Heart left ventricle (tissue), 16 donors: ENCODE data around the gene L3MBTL1. TPM values are rescaled to one million over a fixed set of nuclear protein-coding genes. Genes with fewer than 3 reads are reported as not detected.

Source experiments
- ATAC-seq, 4 donors: fragments of 200-7000 bp; cut with Tn5 transposase; one replicate each; pipeline ENCODE4 v1.9.1; 2020 to 2022; ENCODE audit warnings: moderate library complexity in 4 of 4, mild to moderate bottlenecking in 3 of 4, moderate number of reproducible peaks in 1 of 4
- DNase-seq, 5 donors: peaks; one replicate each; pipeline ENCODE4 v3.0.0-alpha.2; 2020
- H3K27ac ChIP-seq, 12 donors: fragments of 200-600 bp; sonication (generic) in 4 of 12; one replicate each; pipeline versions ENCODE4 v1.5.0 to v1.8.0; 2016 to 2022; ENCODE audit warnings: mild to moderate bottlenecking in 2 of 12
- H3K27me3 ChIP-seq, 9 donors: fragments of 200-600 bp; sonication (generic) in 2 of 9; one replicate each; pipeline versions ENCODE4 v1.5.1 to v1.8.0; 2016 to 2022; ENCODE audit warnings: mild to moderate bottlenecking in 3 of 9
- H3K36me3 ChIP-seq, 9 donors: fragments of 200-600 bp; sonication (generic) in 2 of 9; one replicate each; pipeline versions ENCODE4 v1.5.0 to v1.8.0; 2018 to 2022; ENCODE audit warnings: mild to moderate bottlenecking in 2 of 9
- H3K4me1 ChIP-seq, 12 donors: fragments of 200-600 bp; sonication (generic) in 4 of 12; one replicate each; pipeline versions ENCODE4 v1.5.0 to v1.8.0; 2016 to 2022; ENCODE audit warnings: mild to moderate bottlenecking in 3 of 12
- H3K4me3 ChIP-seq, 12 donors: fragments of 200-600 bp; sonication (generic) in 4 of 12; one replicate each; pipeline versions ENCODE4 v1.5.0 to v1.8.0; 2017 to 2022; ENCODE audit warnings: mild to moderate bottlenecking in 9 of 12, moderate library complexity in 4 of 12
- H3K9me3 ChIP-seq, 12 donors: fragments of 200-600 bp; sonication (generic) in 4 of 12; one replicate each; pipeline versions ENCODE4 v1.5.0 to v1.8.0; 2016 to 2022; ENCODE audit warnings: mild to moderate bottlenecking in 1 of 12
- POLR2A ChIP-seq, 2 donors: fragments of 450-650 bp; IDR thresholded peaks; one replicate each; pipeline ENCODE4 v1.6.1; 2017; ENCODE audit warnings: antibody characterized with exemption in 2 of 2, mild to moderate bottlenecking in 2 of 2, moderate library complexity in 2 of 2
- whole genome bisulfite sequencing, 4 donors: extraction: QIAGEN DNeasy Blood & Tissue Kit in 2 of 4; methylation state at CpG; one replicate each; pipeline versions ENCODE4 v1.1.5 to v1.1.7; 2013 to 2018; 5-methylcytosine and 5-hydroxymethylcytosine counted together
- intact Hi-C, 10 donors: fragments of 100-400 bp; cut with DNase I; formaldehyde crosslinking; loops; one replicate each; pipeline versions ENCODE4 v1.11.1 to v1.14.2; 2022
- polyA plus RNA-seq, 2 donors: library from polyadenylated mRNA; stranded (reverse); fragments of 200-250 nt; gene quantifications; one replicate each; pipeline ENCODE4 v1.2.3, GENCODE V29; 2013
- total RNA-seq, 9 donors: library from RNA; depleted of rRNA in 2 of 9; stranded (reverse); fragments of >200 nt in 2 of 9; fragmentation: NEBNext Ultra II Directional in 3 of 9; extraction: Animal tissue kit (Norgen Biotek cat#: 25700) in 3 of 9; gene quantifications; one replicate each; pipeline versions ENCODE4 v1.1.0 to v1.2.4, GENCODE V29; 2016 to 2023
- TF ChIP-seq, protein P1 (sequence below), 12 donors: fragments of 200-600 bp; sonication (generic) in 4 of 12; IDR thresholded peaks; one replicate each; pipeline versions ENCODE4 v1.5.0 to v1.8.0; 2018 to 2022; ENCODE audit warnings: antibody characterized with exemption in 12 of 12, mild to moderate bottlenecking in 5 of 12
- donor health status: ischemic (EF 13 %, LVEDD 7.1; RV severe dilation, severe dysfunction).
- donor health status: healthy with polysubstance abuse.
- donor health status: DM: no; HTN: yes; CAD: no.
- donor health status: DM: no; HTN: no; CAD: no.
- donor health status: ischemic (EF 25% LVEDD 6.9; RV normal size, moderate dysfunction).
- donor health status: ischemic (EF 25% LVEDD 5.7; RV mildly dilated, moderate dysfunction).
- donor health status: healthy.
- donor health status: DM: yes; HTN: yes; CAD: no.
- donor health status: ischemic (EF 35%, LVEDD 5.7; RV mildly dilated, moderate dysfunction).
- donor health status: nonischemic (EF 11% LVEDD 7.7; RV severe dilation, severe dysfunction).
- donor health status: DM: yes; HTN: yes; CAD: no.
- donor health status: PGD.
- donor health status: ischemic (EF 29% LVEDD 5.4; RV normal size, mild dysfunction).
- donor health status: nonischemic (EF 23%, LVEDD 6.1; RV moderate dilation, normal function).

The L3MBTL1 gene
- total and polyA plus RNA-seq, 11 donors: 1.3 to 6.9 (median 3.8) TPM

DNA sequence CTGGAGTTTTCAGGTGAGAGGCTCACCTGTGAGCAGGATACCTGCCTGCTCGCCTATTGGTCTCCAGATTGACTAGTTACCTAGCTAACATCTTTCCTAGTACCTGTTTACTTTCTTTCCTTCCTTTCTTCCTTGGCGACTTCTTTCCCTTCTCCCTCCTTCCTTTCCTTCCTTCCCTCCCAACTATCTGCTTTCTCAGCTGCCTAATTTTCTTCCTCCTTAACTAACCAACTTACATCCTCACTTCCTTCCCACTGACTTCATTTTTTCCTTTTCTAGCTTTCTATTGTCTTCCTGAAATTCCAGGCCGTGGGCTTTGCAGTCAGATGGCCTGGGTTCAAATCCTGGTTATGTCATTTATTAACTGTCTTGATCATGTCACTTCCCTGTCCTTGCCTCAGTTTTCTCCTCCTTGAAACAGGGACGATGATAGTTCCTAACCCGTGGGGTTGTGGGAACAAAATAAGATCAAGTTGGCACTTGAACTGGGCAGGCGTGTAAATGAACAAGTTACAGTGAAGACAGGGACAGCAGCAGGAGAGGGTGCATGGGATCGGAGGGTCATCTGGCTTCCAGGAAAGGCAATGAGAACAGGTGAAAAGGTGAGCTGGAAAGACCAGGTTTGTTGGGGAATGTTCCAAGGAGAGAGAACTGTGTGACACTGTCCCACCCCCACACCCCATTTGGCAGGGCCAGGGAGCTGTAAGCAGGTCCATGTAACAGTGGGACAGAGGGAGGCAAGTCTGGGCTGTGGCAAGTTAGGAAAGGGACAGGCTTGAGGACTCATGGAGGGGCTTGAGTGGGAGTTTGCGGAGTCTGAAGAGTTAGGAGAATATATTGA is 51.9 kb downstream of the L3MBTL1 start:
- H3K27ac ChIP-seq: no peak overlapping the region
- no peak for ATAC-seq
- TF ChIP-seq, protein P1, sequence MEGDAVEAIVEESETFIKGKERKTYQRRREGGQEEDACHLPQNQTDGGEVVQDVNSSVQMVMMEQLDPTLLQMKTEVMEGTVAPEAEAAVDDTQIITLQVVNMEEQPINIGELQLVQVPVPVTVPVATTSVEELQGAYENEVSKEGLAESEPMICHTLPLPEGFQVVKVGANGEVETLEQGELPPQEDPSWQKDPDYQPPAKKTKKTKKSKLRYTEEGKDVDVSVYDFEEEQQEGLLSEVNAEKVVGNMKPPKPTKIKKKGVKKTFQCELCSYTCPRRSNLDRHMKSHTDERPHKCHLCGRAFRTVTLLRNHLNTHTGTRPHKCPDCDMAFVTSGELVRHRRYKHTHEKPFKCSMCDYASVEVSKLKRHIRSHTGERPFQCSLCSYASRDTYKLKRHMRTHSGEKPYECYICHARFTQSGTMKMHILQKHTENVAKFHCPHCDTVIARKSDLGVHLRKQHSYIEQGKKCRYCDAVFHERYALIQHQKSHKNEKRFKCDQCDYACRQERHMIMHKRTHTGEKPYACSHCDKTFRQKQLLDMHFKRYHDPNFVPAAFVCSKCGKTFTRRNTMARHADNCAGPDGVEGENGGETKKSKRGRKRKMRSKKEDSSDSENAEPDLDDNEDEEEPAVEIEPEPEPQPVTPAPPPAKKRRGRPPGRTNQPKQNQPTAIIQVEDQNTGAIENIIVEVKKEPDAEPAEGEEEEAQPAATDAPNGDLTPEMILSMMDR (IDR thresholded peaks at IDR 0.05): no peak
- no peak for TF ChIP-seq POLR2A (IDR thresholded peaks at IDR 0.05)
- no peaks in the 10 kb centered on the region for H3K27me3 ChIP-seq
- no peak for DNase-seq
- H3K4me3 ChIP-seq: no peak overlapping the region
- peaks cover 0 to 3% (median 0%) of the 10 kb centered on the region in 12 donors for H3K4me1 ChIP-seq
- intact Hi-C loops: no loop called here
- no peaks in the 10 kb centered on the region for H3K36me3 ChIP-seq
- no peaks in the 10 kb centered on the region for H3K9me3 ChIP-seq
- 81 to 83% (median 81%) methylated on average over 8 of the region's 8 CpGs for WGBS, 4 donors

DNA sequence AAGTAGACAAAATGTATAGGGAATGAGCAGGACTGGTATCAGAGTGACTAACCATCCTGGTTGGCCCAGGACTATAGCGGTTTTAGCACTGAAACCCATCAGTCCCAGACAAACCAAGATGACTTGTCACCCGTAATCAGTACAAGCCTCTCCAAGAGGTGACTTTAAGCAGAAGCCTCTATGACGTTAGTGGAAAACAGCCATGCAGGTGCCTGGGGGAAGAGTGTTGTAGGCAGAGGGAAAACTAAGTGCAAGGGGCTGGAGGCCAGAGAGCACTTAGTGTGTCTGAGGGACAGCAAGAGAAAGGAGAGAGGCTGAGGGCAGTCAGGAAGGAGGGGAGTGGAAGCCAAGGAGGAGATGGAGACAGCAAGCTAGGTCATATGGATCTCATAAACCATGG is 53.5 kb downstream of the L3MBTL1 start:
- H3K36me3 ChIP-seq: no peaks in the 10 kb centered on the region
- DNase-seq: no peak
- WGBS, 4 donors: 69 to 88% (median 77%) methylated on average over 3 of the region's 3 CpGs
- ATAC-seq: no peak
- TF ChIP-seq, protein P1 (IDR thresholded peaks at IDR 0.05): no peak
- TF ChIP-seq POLR2A (IDR thresholded peaks at IDR 0.05): no peak
- no peak overlapping the region for H3K4me3 ChIP-seq
- intact Hi-C loops: no loop called here
- H3K27ac ChIP-seq: no peak overlapping the region
- H3K9me3 ChIP-seq: no peaks in the 10 kb centered on the region
- no peaks in the 10 kb centered on the region for H3K27me3 ChIP-seq
- H3K4me1 ChIP-seq: peaks cover 0 to 3% (median 0%) of the 10 kb centered on the region in 12 donors

DNA sequence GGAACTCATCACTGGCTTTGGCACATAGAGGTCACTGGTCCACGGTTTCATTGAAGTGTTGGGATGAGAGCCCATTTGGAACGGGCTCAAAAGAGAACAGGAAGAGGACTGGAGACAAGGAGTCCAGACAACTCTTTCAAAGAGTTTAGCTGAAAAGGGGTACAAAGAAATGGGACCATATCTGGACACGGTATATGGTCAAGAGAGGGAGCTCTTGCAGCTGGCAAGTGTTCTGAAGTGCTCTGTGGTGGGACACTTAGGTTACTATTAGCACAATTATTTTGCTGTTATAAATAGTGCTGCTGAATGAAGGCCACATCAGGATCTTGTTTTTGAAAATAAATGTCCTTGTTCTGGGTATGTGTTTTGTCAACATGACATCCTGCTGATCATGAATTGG is 55.9 kb downstream of the L3MBTL1 start:
- TF ChIP-seq POLR2A (IDR thresholded peaks at IDR 0.05): no peak
- TF ChIP-seq, protein P1 (IDR thresholded peaks at IDR 0.05): peak in 1 of 12 donors; percentile 18
- Histone ChIP-seq H3K4me1 (no peaks in the 10 kb centered on the region), H3K27ac (no peak overlapping the region), H3K27me3 (no peaks in the 10 kb centered on the region), H3K36me3 (no peaks in the 10 kb centered on the region), H3K9me3 (no peaks in the 10 kb centered on the region), H3K4me3 (no peak overlapping the region)
- intact Hi-C loops: no loop called here
- WGBS, 4 donors: 27 to 40% (median 37%) methylated on average over 3 of the region's 3 CpGs
- ATAC-seq (peak in 1 of 4 donors; percentile 28), DNase-seq (no peak)

DNA sequence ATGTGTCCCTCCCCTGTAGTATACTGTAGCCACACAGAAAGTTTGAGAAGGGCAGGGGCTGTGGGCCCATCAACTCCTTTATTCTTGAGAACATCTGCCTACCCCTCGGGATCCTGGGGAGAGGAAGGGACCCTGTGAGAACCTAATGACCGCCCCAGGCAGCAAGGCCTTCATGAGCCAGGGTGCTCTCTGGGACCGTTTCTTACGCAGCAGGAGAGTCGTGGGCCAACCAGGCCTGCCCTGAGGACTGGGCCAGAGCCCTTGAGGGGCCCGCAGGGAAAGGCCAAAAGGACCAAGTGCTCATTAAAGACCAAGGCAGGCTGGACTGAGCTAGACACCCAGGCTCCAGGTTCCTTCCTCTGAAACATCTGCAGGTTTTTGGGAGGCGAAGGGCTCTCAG is 56.5 kb downstream of the L3MBTL1 start:
- 96 to 98% (median 97%) methylated on average over 5 to 7 of the region's 7 CpGs for WGBS, 4 donors
- DNase-seq (no peak), ATAC-seq (no peak)
- H3K27me3 ChIP-seq: no peaks in the 10 kb centered on the region
- TF ChIP-seq, protein P1 (IDR thresholded peaks at IDR 0.05): no peak
- TF ChIP-seq POLR2A (IDR thresholded peaks at IDR 0.05): no peak
- no peaks in the 10 kb centered on the region for H3K4me1 ChIP-seq
- H3K4me3 ChIP-seq: no peak overlapping the region
- H3K27ac ChIP-seq: no peak overlapping the region
- no peaks in the 10 kb centered on the region for H3K9me3 ChIP-seq
- intact Hi-C loops: no loop called here
- H3K36me3 ChIP-seq: no peaks in the 10 kb centered on the region
